ENCODE results near the gene YIPF3.

- no peak for TF ChIP-seq CTCF (IDR thresholded peaks at IDR 0.05; ENCODE audit: poor library complexity, severe bottlenecking)
- TF ChIP-seq, protein P1, sequence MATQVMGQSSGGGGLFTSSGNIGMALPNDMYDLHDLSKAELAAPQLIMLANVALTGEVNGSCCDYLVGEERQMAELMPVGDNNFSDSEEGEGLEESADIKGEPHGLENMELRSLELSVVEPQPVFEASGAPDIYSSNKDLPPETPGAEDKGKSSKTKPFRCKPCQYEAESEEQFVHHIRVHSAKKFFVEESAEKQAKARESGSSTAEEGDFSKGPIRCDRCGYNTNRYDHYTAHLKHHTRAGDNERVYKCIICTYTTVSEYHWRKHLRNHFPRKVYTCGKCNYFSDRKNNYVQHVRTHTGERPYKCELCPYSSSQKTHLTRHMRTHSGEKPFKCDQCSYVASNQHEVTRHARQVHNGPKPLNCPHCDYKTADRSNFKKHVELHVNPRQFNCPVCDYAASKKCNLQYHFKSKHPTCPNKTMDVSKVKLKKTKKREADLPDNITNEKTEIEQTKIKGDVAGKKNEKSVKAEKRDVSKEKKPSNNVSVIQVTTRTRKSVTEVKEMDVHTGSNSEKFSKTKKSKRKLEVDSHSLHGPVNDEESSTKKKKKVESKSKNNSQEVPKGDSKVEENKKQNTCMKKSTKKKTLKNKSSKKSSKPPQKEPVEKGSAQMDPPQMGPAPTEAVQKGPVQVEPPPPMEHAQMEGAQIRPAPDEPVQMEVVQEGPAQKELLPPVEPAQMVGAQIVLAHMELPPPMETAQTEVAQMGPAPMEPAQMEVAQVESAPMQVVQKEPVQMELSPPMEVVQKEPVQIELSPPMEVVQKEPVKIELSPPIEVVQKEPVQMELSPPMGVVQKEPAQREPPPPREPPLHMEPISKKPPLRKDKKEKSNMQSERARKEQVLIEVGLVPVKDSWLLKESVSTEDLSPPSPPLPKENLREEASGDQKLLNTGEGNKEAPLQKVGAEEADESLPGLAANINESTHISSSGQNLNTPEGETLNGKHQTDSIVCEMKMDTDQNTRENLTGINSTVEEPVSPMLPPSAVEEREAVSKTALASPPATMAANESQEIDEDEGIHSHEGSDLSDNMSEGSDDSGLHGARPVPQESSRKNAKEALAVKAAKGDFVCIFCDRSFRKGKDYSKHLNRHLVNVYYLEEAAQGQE (IDR thresholded peaks at IDR 0.05; ENCODE audit: borderline replicate concordance), result no peak
These were observed 8.1 kb downstream of the YIPF3 start for GRCh38 chr6:43508481-43509141.

Measured in neural cell (in vitro differentiated cells).